Mesenchymal stem cell (in vitro differentiated cells and primary cell): ENCODE measurements around the gene CAPN1.

Source experiments
- DNase-seq: peaks from one replicate; pipeline ENCODE4 v3.0.0-alpha.2; 2013
- H2AFZ ChIP-seq: one replicate; pipeline ENCODE4 v1.6.1; 2013; ENCODE audit warnings: low read depth, mild to moderate bottlenecking, control low read depth, inconsistent platforms, low read length, moderate library complexity
- H2AK5ac ChIP-seq: 2 replicates; pipeline ENCODE4 v1.6.1; 2013; ENCODE audit warnings: low read length, moderate library complexity, mild to moderate bottlenecking, inconsistent platforms; ENCODE audit not compliant: severe bottlenecking
- H2BK120ac ChIP-seq: one replicate; pipeline ENCODE4 v1.6.1; 2013; ENCODE audit warnings: low read depth, mild to moderate bottlenecking, inconsistent platforms, low read length, moderate library complexity
- H2BK12ac ChIP-seq, 2 experiments: one replicate each; pipeline ENCODE4 v1.6.1; 2013; ENCODE audit warnings: inconsistent platforms in 2 of 2, low read length in 2 of 2, mild to moderate bottlenecking in 2 of 2, moderate library complexity in 2 of 2, control low read depth in 1 of 2
- H2BK15ac ChIP-seq: one replicate; pipeline ENCODE4 v1.6.1; 2013; ENCODE audit warnings: mild to moderate bottlenecking, low read depth, inconsistent platforms; ENCODE audit not compliant: poor library complexity, severe bottlenecking
- H2BK5ac ChIP-seq: 2 replicates; pipeline ENCODE4 v1.6.1; 2013; ENCODE audit warnings: low read depth, mild to moderate bottlenecking, low read length, control low read depth, inconsistent platforms; ENCODE audit not compliant: poor library complexity, severe bottlenecking
- H3K14ac ChIP-seq, 2 experiments: one replicate each; pipeline ENCODE4 v1.6.1; 2013; ENCODE audit warnings: inconsistent platforms in 2 of 2, low read length in 2 of 2, control low read depth in 1 of 2, mild to moderate bottlenecking in 1 of 2, moderate library complexity in 1 of 2
- H3K18ac ChIP-seq, 2 experiments: one replicate each; pipeline ENCODE4 v1.6.1; 2013; ENCODE audit warnings: inconsistent platforms in 2 of 2, low read length in 2 of 2, control low read depth in 1 of 2, low read depth in 1 of 2, mild to moderate bottlenecking in 1 of 2
- H3K23ac ChIP-seq, 2 experiments: one replicate each; pipeline ENCODE4 v1.6.1; 2013; ENCODE audit warnings: inconsistent platforms in 2 of 2, low read length in 2 of 2, mild to moderate bottlenecking in 2 of 2, moderate library complexity in 2 of 2, control low read depth in 1 of 2
- H3K27ac ChIP-seq: 2 replicates; pipeline ENCODE4 v1.5.1; 2013; ENCODE audit warnings: mild to moderate bottlenecking, moderate library complexity, low read length, control low read depth, inconsistent platforms; ENCODE audit not compliant: poor library complexity, severe bottlenecking
- H3K27me3 ChIP-seq, 2 experiments: 2 replicates each; pipeline versions ENCODE4 v1.6.1 to v1.7.0; 2013; ENCODE audit warnings: low read length in 2 of 2, mild to moderate bottlenecking in 2 of 2, moderate library complexity in 2 of 2, control low read depth in 1 of 2, inconsistent platforms in 1 of 2; ENCODE audit not compliant: control insufficient read depth in 1 of 2, insufficient read depth in 1 of 2
- H3K36me3 ChIP-seq, 2 experiments: 2 replicates each; pipeline versions ENCODE4 v1.6.1 to v1.7.0; 2013; ENCODE audit warnings: low read length in 2 of 2, control low read depth in 1 of 2, inconsistent platforms in 1 of 2, low read depth in 1 of 2, mild to moderate bottlenecking in 1 of 2; ENCODE audit not compliant: insufficient read depth in 2 of 2, control insufficient read depth in 1 of 2
- H3K4ac ChIP-seq, 2 experiments: one replicate each; pipeline ENCODE4 v1.6.1; 2013; ENCODE audit warnings: inconsistent platforms in 2 of 2, low read length in 2 of 2, mild to moderate bottlenecking in 2 of 2, moderate library complexity in 2 of 2, control low read depth in 1 of 2, low read depth in 1 of 2
- H3K4me1 ChIP-seq: 2 replicates; pipeline ENCODE4 v1.6.1; 2013; ENCODE audit warnings: low read depth, low read length, control low read depth; ENCODE audit not compliant: control insufficient read depth, insufficient read depth
- H3K4me2 ChIP-seq: 2 replicates; pipeline ENCODE4 v1.6.1; 2013; ENCODE audit warnings: low read length, mild to moderate bottlenecking, inconsistent platforms; ENCODE audit not compliant: poor library complexity, severe bottlenecking
- H3K4me3 ChIP-seq, 2 experiments: 2 replicates each; pipeline versions ENCODE4 v1.5.1 to v1.7.0; 2013; ENCODE audit warnings: low read length in 2 of 2, mild to moderate bottlenecking in 2 of 2, control low read depth in 1 of 2, low read depth in 1 of 2; ENCODE audit not compliant: insufficient read depth in 1 of 2
- H3K79me1 ChIP-seq: replicated peaks from 2 replicates; pipeline ENCODE4 v1.6.1; 2013; ENCODE audit warnings: mild to moderate bottlenecking, control low read depth, low read length, inconsistent platforms; ENCODE audit not compliant: poor library complexity, severe bottlenecking
- H3K9ac ChIP-seq: 2 replicates; pipeline ENCODE4 v1.7.0; 2013; ENCODE audit warnings: mild to moderate bottlenecking, low read length, moderate library complexity
- H3K9me3 ChIP-seq: 2 replicates; pipeline ENCODE4 v1.7.0; 2013; ENCODE audit warnings: mild to moderate bottlenecking, low read length; ENCODE audit not compliant: control insufficient read depth
- H4K8ac ChIP-seq: one replicate; pipeline ENCODE4 v1.6.1; 2013; ENCODE audit warnings: inconsistent platforms, mild to moderate bottlenecking, low read length, moderate library complexity
- H4K91ac ChIP-seq: one replicate; pipeline ENCODE4 v1.6.1; 2013; ENCODE audit warnings: mild to moderate bottlenecking, low read length, inconsistent platforms
- WGBS: methylation state at CpG from one replicate; pipeline ENCODE4 v1.1.7; 2013; ENCODE audit warnings: mixed read lengths; 5-methylcytosine and 5-hydroxymethylcytosine counted together

The CAPN1 gene

DNA sequence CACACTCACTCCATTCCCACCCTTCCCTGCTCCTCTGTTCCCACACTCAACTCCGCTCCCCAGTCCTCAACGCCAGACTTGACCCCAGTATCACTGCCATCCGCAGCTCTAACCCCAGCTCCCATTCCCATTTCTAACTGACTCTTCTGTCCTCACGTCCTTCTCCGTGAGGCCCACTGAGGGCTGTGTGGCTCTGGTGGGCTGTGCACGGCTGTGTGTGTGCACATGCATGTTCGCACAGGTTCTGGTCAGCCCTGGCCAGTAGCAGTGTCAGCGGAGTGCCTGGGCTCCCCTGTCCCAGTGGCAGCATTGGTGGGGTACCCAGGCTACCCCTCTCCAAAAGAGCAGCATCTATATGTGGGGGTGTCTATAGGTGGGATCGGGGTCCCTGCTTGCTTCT is 5.0 kb downstream of the CAPN1 start:
- Histone ChIP-seq H3K27ac (no peak overlapping the region), H4K8ac (no peak overlapping the region), H3K4me3 (no peak overlapping the region), H3K27me3 (no peaks in the 10 kb centered on the region), H3K9me3 (no peaks in the 10 kb centered on the region), H3K36me3 (peaks cover 73 to 79% of the 10 kb centered on the region in 2 experiments), H3K9ac (no peak overlapping the region), H3K18ac (no peak overlapping the region), H3K14ac (no peak overlapping the region), H3K79me1 (peaks cover 47% of the 10 kb centered on the region), H3K4ac (no peak overlapping the region), H3K4me2 (no peak overlapping the region), H2BK120ac (no peak overlapping the region), H2BK15ac (no peak overlapping the region), H2BK12ac (no peak overlapping the region), H4K91ac (no peak overlapping the region), H3K23ac (no peak overlapping the region), H3K4me1 (peaks cover 20% of the 10 kb centered on the region), H2AFZ (no peak overlapping the region), H2BK5ac (no peak overlapping the region), H2AK5ac (no peak overlapping the region)
- DNase-seq = no peak
- WGBS = 98% methylated on average over 9 of the region's 9 CpGs

DNA sequence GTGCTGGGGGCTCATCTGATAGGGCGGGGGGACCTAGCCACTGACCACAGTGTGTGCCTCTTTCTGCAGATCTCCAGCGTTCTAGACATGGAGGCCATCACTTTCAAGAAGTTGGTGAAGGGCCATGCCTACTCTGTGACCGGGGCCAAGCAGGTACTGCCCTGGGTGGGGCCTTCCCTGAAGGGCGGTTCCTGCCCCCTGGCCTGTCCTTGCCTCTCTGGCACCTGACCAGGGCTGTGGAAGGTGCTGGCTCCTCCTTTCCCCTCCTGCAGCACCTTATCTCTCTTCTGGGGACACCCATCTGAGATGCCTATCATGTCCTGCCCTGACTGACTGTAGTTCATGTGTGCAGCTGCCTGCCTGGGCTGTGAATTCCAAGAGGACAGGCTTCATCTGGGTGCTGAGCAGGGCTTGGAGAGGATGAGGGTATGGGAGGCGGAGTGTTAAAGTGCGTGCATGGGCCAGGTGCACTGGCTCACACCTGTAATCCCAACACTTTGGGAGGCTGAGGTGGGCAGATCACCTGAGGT is 5.5 kb downstream of the CAPN1 start:
- Histone ChIP-seq H3K4me3 (no peak overlapping the region), H3K36me3 (peaks cover 76 to 84% of the 10 kb centered on the region in 2 experiments), H3K14ac (no peak overlapping the region), H4K91ac (no peak overlapping the region), H3K9ac (no peak overlapping the region), H3K23ac (no peak overlapping the region), H4K8ac (no peak overlapping the region), H3K4ac (no peak overlapping the region), H2BK5ac (no peak overlapping the region), H3K18ac (no peak overlapping the region), H3K27me3 (no peaks in the 10 kb centered on the region), H2BK15ac (no peak overlapping the region), H3K27ac (no peak overlapping the region), H2AFZ (no peak overlapping the region), H3K4me1 (peaks cover 20% of the 10 kb centered on the region), H2BK120ac (no peak overlapping the region), H3K79me1 (peaks cover 47% of the 10 kb centered on the region), H3K9me3 (no peaks in the 10 kb centered on the region), H2AK5ac (no peak overlapping the region), H2BK12ac (no peak overlapping the region), H3K4me2 (no peak overlapping the region)
- 95% methylated on average over 6 of the region's 6 CpGs for whole genome bisulfite sequencing
- DNase-seq = no peak

DNA sequence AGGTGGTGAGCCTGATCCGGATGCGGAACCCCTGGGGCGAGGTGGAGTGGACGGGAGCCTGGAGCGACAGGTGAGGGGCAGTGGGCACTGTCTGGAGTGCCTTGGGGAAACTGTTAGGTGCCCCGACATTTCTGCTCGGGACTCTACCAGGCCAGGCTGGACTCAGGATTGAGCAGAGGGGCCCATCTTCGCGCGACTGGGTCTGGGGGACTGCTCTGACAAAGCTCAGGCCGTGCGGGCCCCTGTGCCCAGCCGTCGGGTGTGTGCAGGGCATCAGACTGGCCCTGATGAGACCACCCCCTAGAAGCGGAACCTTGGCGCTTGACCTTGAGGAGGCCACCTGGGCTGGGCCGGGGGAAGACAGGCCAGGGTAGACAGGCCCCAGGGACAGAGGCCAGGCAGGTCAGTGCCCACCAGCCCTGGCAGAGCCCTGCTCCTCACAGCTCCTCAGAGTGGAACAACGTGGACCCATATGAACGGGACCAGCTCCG is 6.3 kb downstream of the CAPN1 start:
- Histone ChIP-seq H2BK12ac (no peak overlapping the region), H2BK15ac (no peak overlapping the region), H2BK5ac (no peak overlapping the region), H3K18ac (no peak overlapping the region), H3K79me1 (peaks cover 49% of the 10 kb centered on the region), H3K9me3 (no peaks in the 10 kb centered on the region), H3K27ac (no peak overlapping the region), H2BK120ac (no peak overlapping the region), H2AK5ac (no peak overlapping the region), H3K4me2 (no peak overlapping the region), H3K14ac (no peak overlapping the region), H4K8ac (peak overlapping the region; percentile 10), H3K27me3 (no peaks in the 10 kb centered on the region), H3K36me3 (peaks cover 73 to 89% of the 10 kb centered on the region in 2 experiments), H3K4me1 (peaks cover 15% of the 10 kb centered on the region), H2AFZ (no peak overlapping the region), H3K4ac (no peak overlapping the region), H3K9ac (no peak overlapping the region), H3K4me3 (no peak overlapping the region), H4K91ac (no peak overlapping the region), H3K23ac (no peak overlapping the region)
- WGBS = 97% methylated on average over 20 of the region's 20 CpGs
- DNase-seq = no peak

DNA sequence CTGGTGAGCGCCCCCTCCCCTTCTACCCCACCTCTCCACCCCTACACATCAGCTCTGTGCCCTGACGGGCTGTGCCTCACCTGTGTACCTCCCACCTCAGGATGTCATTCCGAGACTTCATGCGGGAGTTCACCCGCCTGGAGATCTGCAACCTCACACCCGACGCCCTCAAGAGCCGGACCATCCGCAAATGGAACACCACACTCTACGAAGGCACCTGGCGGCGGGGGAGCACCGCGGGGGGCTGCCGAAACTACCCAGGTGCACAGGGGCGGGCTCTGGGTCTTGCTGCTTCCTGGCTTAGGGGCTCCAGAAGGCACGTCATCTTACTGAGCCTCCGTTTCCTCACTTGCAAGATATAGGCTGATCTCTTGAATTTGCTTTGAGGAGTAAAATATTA is 6.8 kb downstream of the CAPN1 start:
- Histone ChIP-seq H3K4me1 (peaks cover 10% of the 10 kb centered on the region), H2BK15ac (no peak overlapping the region), H3K27ac (no peak overlapping the region), H3K23ac (no peak overlapping the region), H3K4me3 (no peak overlapping the region), H4K8ac (no peak overlapping the region), H3K79me1 (peaks cover 45% of the 10 kb centered on the region), H2BK12ac (no peak overlapping the region), H2BK120ac (no peak overlapping the region), H3K9me3 (no peaks in the 10 kb centered on the region), H2BK5ac (no peak overlapping the region), H4K91ac (no peak overlapping the region), H3K36me3 (peaks cover 68 to 91% of the 10 kb centered on the region in 2 experiments), H2AFZ (no peak overlapping the region), H2AK5ac (no peak overlapping the region), H3K4me2 (no peak overlapping the region), H3K9ac (no peak overlapping the region), H3K14ac (no peak overlapping the region), H3K4ac (no peak overlapping the region), H3K27me3 (no peaks in the 10 kb centered on the region), H3K18ac (no peak overlapping the region)
- DNase-seq = no peak
- WGBS = 97% methylated on average over 18 of the region's 18 CpGs
